Cardiac fibroblast (primary cell): ENCODE data around the gene OTUD5.
A peak's percentile ranks its signal among the peaks of the same experiment; 100 is the strongest.

Experiments
- DNase-seq, 2 donors: peaks; one replicate each; pipeline versions ENCODE4 v3.0.0 to v3.0.0-alpha.2; 2010; ENCODE audit warnings: low read depth in 2 of 2
- H3K4me3 ChIP-seq, 2 donors: replicated peaks in 1 of 2; 1 replicate in 1 of 2; 2 replicates in 1 of 2; pipeline ENCODE4 v1.5.1; 2011; ENCODE audit warnings: low read depth in 2 of 2, low read length in 2 of 2, mild to moderate bottlenecking in 2 of 2, moderate library complexity in 1 of 2
- TF ChIP-seq, protein P1 (sequence below): IDR thresholded peaks from one replicate; pipeline ENCODE4 v1.5.1; 2011; ENCODE audit warnings: low read depth, mild to moderate bottlenecking, low read length, inconsistent platforms

The OTUD5 gene

DNA sequence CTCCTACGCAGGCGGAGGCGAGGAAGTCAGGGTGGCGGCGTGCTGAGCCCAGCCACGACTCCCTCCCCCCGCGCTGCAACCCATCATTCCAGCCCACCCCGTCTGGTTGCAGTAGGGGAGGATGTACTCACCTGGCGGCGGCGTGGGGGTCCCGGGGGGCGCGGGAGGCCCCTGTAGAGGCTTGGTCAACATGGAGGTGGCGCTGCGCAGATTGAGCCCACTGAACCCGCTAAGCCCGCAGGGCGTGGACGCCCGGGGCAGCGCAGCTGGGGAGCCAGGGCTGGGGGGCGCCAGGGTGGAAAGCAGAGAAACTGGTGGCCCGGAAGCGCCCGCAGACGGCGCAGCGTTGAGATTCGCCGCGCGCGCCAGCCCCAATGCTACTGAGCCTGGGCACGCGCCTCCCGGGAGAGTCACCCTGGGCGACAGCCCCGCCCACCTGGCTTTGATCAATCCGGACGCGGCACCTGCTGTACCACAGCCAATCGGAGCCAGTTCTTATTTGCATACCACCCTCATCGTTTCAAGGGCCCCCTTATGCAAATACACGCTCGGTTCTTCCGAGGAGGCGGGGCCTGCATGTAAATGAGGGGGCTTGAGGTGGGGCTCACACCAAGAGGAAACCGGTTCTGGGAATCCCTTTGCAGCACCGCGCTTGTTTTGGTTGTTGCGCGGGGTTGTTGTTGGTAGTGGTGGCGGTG lies 38.6 kb downstream of the OTUD5 start, which contains the start of gene PIM2:
PIM2 (minus strand) TSS at position 382 of the 698 bp plus-strand sequence; CDS start at position 192, 190 bp downstream.
- TF ChIP-seq, protein P1, sequence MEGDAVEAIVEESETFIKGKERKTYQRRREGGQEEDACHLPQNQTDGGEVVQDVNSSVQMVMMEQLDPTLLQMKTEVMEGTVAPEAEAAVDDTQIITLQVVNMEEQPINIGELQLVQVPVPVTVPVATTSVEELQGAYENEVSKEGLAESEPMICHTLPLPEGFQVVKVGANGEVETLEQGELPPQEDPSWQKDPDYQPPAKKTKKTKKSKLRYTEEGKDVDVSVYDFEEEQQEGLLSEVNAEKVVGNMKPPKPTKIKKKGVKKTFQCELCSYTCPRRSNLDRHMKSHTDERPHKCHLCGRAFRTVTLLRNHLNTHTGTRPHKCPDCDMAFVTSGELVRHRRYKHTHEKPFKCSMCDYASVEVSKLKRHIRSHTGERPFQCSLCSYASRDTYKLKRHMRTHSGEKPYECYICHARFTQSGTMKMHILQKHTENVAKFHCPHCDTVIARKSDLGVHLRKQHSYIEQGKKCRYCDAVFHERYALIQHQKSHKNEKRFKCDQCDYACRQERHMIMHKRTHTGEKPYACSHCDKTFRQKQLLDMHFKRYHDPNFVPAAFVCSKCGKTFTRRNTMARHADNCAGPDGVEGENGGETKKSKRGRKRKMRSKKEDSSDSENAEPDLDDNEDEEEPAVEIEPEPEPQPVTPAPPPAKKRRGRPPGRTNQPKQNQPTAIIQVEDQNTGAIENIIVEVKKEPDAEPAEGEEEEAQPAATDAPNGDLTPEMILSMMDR: no peak
- peak within 1 kb of the TSS; percentile 55 to 61 for H3K4me3 ChIP-seq
- peak; percentile 70 to 85 for DNase-seq

DNA sequence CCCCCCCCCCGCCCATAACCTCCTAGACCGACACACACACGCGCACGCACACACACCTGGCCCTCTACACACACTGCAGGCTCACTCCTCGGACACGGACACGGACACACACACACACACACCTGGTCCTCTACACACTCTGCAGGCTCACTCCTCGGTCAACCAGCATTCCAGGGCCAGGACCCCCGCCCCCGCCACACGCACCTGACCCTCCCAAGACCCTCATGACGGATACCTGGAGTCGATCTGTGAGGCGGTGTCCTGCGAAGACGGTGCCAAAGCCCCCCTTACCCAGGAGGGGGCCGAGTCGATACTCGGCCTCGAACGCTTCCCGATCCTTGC lies 39.1 kb downstream of the OTUD5 start:
- H3K4me3 ChIP-seq: peak overlapping the region; percentile 55 to 61
- TF ChIP-seq, protein P1: no peak
- DNase-seq: no peak

GRCh38 chrX:48917139-48918001 lies 40.0 kb downstream of the OTUD5 start:
- TF ChIP-seq, protein P1: peak; percentile 88
- H3K4me3 ChIP-seq: peak overlapping the region in 1 of 2 donors; percentile 55
- DNase-seq: peak; percentile 91

DNA sequence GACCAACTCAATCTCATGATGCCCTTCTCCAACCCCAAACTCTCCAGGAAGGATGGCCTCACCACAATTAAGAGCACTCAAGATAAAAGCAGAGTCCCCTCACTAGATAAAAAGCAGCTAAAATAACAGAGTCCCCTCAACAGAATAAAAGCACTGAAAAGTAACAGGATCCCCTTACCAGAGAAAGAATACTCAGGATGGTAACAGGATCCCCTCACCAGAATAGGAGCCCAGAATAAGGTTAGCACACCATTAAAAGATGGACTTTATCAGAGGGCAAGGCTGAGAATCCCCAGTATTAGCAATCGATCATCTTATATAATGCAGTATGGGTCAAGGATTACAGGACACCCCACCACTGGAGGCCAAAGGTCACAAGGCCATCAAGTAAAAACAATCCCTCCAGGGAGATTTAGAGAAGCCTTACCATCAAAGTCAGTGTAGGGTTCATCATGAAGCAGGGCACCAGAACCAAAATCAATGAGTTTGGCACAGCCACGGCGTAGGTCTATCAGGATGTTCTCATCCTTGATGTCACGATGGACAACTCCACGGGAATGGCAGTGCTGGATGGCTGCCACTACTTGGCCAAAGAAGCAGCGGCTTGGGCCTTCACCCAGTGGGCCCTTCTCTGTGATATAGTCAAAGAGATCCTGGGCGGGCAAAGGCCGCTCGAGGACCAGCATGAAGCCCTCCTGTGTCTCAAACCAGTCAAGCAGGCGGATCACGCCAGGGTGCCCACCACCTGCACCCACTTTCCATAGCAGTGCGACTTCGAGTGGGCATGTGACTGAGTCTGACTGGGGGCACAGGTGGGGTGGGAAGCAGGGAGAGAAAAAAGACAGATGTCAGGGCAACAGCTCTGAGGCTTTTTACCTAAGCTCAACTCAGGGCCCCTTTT lies 42.6 kb downstream of the OTUD5 start:
- no peak overlapping the region for H3K4me3 ChIP-seq
- DNase-seq: no peak
- TF ChIP-seq, protein P1: no peak

DNA sequence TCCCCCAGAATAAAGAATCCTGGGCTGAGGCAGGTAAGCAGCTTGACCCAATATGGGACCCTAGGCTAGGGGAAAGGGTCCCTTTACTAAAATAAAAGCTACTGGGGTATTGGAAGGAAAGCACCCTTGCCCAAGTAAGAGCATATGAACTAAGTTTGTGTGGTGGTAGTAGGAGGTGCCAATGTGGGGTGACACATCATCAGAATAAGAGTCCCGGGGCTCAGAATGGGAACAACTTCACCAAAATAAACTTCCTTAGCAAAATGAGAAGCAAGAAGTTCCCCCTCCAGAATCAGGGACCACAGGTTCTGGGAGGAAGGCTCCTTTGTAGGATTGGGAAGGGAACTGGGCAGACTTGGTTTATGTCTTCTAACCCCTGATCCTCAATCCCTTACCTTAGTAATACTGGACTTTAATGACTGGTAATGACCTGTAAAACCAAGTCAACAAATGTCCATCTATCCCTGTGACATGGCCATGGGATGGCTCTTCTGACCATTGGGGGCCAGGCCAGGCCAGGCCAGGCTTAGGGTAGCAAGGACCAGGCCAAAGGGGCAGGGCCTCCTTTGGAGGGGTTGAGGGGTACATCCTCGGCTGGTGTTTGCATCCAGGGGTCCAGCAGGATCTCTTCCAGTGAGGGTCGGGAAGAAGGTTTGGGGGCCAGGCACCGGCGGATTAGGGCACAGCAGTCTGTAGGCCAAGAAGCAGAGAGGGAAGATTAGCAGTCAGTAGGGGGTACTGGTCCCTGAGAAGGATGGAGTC lies 43.6 kb downstream of the OTUD5 start:
- TF ChIP-seq, protein P1: no peak
- DNase-seq: no peak
- no peak overlapping the region for H3K4me3 ChIP-seq
